BE2C (cell line): ENCODE measurements around the gene PDGFRB.

Experiments used
- DNase-seq: peaks from one replicate; pipeline ENCODE4 v3.0.0-alpha.2; 2020
- H3K27me3 ChIP-seq: fragments of 250-450 bp; sonication (Bioruptor Pico); 2 replicates; pipeline ENCODE4 v1.5.1; 2020; ENCODE audit warnings: mild to moderate bottlenecking
- H3K36me3 ChIP-seq: fragments of 250-450 bp; sonication (Bioruptor Pico); 2 replicates; pipeline ENCODE4 v1.5.1; 2020; ENCODE audit warnings: mild to moderate bottlenecking
- H3K4me1 ChIP-seq: fragments of 250-450 bp; sonication (Bioruptor Pico); 2 replicates; pipeline ENCODE4 v1.5.1; 2020
- H3K4me3 ChIP-seq: 2 replicates; pipeline ENCODE4 v1.5.1; 2011; ENCODE audit warnings: low read depth, low read length
- H3K9me3 ChIP-seq: fragments of 250-450 bp; sonication (Bioruptor Pico); 2 replicates; pipeline ENCODE4 v1.5.1; 2020
- TF ChIP-seq, protein P1 (sequence below): IDR thresholded peaks from 2 replicates; pipeline ENCODE4 v1.5.1; 2012; ENCODE audit warnings: mild to moderate bottlenecking, low read depth, low read length

PDGFRB gene

DNA sequence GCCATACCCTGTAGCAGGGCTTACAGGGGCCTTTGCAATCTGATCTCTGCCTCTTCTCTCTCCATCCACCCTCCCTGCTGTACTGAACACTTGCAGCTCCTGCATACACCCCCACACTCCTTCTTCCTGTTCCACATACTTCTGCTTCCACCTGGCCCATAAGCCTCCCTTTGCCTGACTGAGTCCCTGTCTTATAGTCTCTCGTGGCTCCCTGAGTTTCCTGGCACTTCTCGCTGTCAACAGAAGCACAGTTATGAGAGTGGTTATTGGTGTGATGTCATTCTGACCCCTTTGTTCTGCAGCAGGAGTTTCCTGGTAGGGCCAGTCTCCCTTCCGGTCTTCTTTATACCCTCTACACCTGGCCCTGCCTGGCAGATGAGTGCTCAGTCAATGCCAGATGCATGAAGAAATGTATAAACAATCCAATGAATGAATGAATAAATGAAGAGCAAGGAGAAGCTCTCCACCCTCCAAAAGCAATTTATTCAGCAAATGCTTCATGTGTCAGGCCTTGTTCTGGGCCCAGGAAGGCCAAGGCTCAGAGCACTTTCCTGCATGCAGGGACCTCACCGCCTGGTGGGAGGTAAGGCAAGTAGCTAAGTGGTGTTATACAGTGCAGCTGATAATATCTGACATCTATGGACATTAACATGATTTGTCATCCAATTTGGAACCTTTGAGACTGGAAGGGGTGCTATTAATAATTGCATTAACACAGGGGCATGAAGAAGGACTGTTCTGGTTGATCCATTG, 48.8 kb downstream of the PDGFRB start:
- Histone ChIP-seq H3K4me1 (no peaks in the 10 kb centered on the region), H3K36me3 (no peaks in the 10 kb centered on the region), H3K4me3 (no peak overlapping the region), H3K27me3 (no peaks in the 10 kb centered on the region), H3K9me3 (no peaks in the 10 kb centered on the region; the same call in 1 of the 2 replicates)
- TF ChIP-seq, protein P1, sequence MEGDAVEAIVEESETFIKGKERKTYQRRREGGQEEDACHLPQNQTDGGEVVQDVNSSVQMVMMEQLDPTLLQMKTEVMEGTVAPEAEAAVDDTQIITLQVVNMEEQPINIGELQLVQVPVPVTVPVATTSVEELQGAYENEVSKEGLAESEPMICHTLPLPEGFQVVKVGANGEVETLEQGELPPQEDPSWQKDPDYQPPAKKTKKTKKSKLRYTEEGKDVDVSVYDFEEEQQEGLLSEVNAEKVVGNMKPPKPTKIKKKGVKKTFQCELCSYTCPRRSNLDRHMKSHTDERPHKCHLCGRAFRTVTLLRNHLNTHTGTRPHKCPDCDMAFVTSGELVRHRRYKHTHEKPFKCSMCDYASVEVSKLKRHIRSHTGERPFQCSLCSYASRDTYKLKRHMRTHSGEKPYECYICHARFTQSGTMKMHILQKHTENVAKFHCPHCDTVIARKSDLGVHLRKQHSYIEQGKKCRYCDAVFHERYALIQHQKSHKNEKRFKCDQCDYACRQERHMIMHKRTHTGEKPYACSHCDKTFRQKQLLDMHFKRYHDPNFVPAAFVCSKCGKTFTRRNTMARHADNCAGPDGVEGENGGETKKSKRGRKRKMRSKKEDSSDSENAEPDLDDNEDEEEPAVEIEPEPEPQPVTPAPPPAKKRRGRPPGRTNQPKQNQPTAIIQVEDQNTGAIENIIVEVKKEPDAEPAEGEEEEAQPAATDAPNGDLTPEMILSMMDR: no peak
- DNase-seq: no peak

DNA sequence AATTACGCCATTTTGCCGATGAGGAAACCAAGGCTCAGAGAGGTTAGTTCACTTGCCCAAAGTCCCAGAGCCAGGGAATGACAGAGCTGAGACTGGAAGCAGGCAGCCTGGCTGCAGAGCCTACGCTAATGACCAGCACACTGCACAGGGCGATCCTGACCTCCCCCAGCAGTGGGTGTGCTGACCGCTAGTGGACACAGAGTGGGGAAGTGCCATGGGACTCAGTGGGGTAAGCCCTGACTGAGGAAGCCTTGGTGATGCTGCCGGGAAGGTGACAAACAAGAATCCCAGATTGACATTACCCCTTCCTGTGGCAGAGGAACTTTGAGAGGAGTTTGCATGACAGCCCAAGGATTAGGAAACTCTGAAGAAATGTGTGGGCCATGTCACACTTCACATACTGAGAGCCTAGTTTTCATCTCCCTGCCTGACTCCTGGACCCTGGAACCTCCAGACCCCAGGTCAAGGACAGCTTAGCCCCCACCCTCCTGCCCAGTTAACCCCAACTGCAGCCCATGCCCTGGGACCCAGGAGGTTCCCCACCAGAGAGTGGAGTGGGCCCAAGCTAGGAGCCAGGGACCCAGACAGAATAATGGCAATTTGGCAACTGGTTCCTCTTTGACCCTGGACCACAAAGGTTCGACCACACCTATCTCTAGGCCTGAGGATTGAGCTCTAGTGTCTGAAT, 49.6 kb downstream of the PDGFRB start:
- TF ChIP-seq, protein P1: no peak
- Histone ChIP-seq H3K27me3 (no peaks in the 10 kb centered on the region), H3K36me3 (no peaks in the 10 kb centered on the region), H3K4me3 (no peak overlapping the region), H3K9me3 (no peaks in the 10 kb centered on the region; the same call in 1 of the 2 replicates), H3K4me1 (no peaks in the 10 kb centered on the region)
- DNase-seq: no peak

DNA sequence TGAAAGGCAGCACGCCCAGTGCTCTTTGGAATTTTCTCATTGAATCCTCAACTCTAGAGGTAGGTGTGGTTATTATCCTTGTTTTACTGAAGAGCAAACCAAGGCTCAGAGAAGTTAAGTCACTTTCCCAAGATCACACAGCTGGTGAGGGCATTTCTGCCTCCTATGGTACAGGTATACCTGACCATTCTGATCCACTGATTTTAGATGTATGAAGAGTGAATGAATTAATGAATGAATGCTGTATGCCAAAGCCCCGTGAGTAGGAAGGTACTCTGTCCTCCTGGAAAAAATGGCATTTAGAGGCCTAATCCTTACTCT, 51.1 kb downstream of the PDGFRB start:
- Histone ChIP-seq H3K9me3 (no peaks in the 10 kb centered on the region; the same call in 1 of the 2 replicates), H3K4me3 (no peak overlapping the region), H3K4me1 (no peaks in the 10 kb centered on the region), H3K36me3 (no peaks in the 10 kb centered on the region), H3K27me3 (no peaks in the 10 kb centered on the region)
- TF ChIP-seq, protein P1: no peak
- DNase-seq: no peak

DNA sequence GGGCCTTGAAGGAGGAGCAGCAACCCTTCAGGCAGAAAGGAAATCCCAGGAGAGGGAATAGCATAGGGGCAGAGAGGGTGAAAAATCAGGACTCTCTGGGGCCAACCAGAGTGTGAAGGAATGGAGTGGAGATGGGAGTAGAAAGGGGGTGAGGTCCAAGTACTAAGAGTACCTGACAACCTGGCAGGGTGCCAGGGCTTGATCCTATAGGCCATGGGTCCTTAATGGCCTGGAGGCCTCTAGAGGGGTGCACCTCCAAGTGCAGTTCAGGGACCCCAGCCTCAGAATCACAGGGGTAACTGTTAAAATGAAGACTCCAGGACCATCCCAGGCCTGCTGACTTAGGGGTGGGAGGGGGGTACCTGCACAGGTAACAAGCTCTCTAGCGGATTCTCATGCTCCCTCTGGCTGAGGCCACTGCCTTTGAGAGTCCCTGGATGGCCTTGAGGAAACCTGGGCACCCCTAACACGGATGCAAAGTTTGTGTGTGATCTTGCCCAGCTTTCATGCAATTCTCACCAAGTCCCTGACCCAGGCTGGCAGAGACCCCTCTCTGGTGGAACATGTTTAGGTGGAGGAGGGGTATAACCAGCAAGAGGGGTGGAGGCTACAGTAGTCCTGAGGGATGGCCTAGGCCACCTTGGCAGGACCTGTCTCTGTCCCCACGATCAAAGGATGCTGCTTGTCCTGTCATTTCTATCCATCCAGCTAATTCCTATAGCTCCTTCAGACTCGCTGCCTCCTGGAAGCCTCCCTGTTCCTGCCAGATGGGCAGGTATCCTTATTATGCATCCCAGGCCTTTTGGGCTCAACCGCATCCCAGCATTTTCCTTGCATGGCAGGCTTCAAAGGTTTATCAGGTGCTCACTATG, 51.7 kb downstream of the PDGFRB start:
- no peaks in the 10 kb centered on the region for H3K36me3 ChIP-seq
- no peak overlapping the region for H3K4me3 ChIP-seq
- H3K4me1 ChIP-seq: no peaks in the 10 kb centered on the region
- no peak for DNase-seq
- no peaks in the 10 kb centered on the region for H3K27me3 ChIP-seq
- no peaks in the 10 kb centered on the region; the same call in 1 of the 2 replicates for H3K9me3 ChIP-seq
- TF ChIP-seq, protein P1: no peak

- no peaks in the 10 kb centered on the region for H3K36me3 ChIP-seq
- no peaks in the 10 kb centered on the region for H3K4me1 ChIP-seq
- TF ChIP-seq, protein P1: no peak
- H3K9me3 ChIP-seq: no peaks in the 10 kb centered on the region; the same call in 1 of the 2 replicates
- DNase-seq: no peak
- peaks cover 11% of the 10 kb centered on the region for H3K27me3 ChIP-seq
- H3K4me3 ChIP-seq: no peak overlapping the region
Observed at GRCh38 chr5:150101023-150101422, 54.6 kb downstream of the PDGFRB start.
